Hepatocyte (in vitro differentiated cells): ENCODE results near the gene SYT12.

Experiments
- CTCF ChIP-seq: fragments of 200-600 bp; sonication (generic); IDR thresholded peaks from 2 replicates; pipeline ENCODE4 v1.5.1; 2016; ENCODE audit warnings: antibody characterized with exemption, mild to moderate bottlenecking; ENCODE audit not compliant: poor library complexity
- EZH2 ChIP-seq: fragments of 200-600 bp; sonication (generic); IDR thresholded peaks from 2 replicates; pipeline ENCODE4 v1.6.1; 2016; ENCODE audit warnings: antibody characterized with exemption, mild to moderate bottlenecking, borderline replicate concordance

DNA sequence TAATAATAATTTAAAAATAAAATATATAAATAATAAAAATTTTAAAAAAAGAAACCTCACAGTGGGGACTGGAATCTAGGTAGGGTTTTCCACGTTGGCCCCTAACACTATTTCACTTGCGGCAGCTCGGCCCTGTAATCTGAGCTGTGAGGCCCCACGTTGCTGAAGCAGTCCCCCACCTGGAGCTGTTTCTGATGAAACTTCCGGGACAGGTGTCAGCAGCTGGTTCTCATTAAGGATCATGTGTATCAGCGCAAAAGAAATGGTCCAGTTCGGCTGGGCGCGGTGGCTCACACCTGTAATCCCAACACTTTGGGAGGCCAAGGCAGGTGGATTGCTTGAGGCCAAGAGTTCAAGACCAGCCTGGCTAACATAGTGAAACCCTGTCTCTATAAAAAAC, 51.0 kb downstream of the SYT12 start:
- TF ChIP-seq CTCF (no peak), EZH2 (no peak)
